HEK293T (cell line): Measurements from ENCODE around the gene BPIFB4.

Experiments
- CTCF ChIA-PET: fragments of 350-600 bp; formaldehyde crosslinking; extraction: SDS; loops from one replicate; lab custom pipeline; 2021; ENCODE audit warnings: antibody characterized with exemption, inconsistent platforms; lab: Yijun Ruan, JAX
- POLR2A ChIA-PET: fragments of 350-600 bp; formaldehyde crosslinking; extraction: SDS; loops from one replicate; lab custom pipeline; 2020; ENCODE audit warnings: antibody characterized with exemption, inconsistent platforms; lab: Yijun Ruan, JAX
- DNase-seq: peaks from one replicate; pipeline ENCODE4 v3.0.0; 2012; ENCODE audit warnings: mixed read lengths; ENCODE audit errors: extremely low spot score
- ARNT ChIP-seq: fragments of 450-650 bp; IDR thresholded peaks from 2 replicates; pipeline ENCODE4 v1.6.1; 2017; ENCODE audit warnings: mild to moderate bottlenecking
- BHLHE40 ChIP-seq: fragments of 450-650 bp; IDR thresholded peaks from 2 replicates; pipeline ENCODE4 v1.6.1; 2016; ENCODE audit warnings: mild to moderate bottlenecking, moderate library complexity, borderline replicate concordance
- CTBP1 ChIP-seq: fragments of 450-650 bp; IDR thresholded peaks from 2 replicates; pipeline ENCODE4 v1.6.1; 2016; ENCODE audit warnings: borderline replicate concordance
- ELF4 ChIP-seq: fragments of 450-650 bp; IDR thresholded peaks from 2 replicates; pipeline ENCODE4 v1.6.1; 2017; ENCODE audit warnings: antibody characterized with exemption
- FOXA1 ChIP-seq: fragments of 450-650 bp; IDR thresholded peaks from 2 replicates; pipeline ENCODE4 v1.6.1; 2016; ENCODE audit warnings: mild to moderate bottlenecking
- FOXK2 ChIP-seq: fragments of 450-650 bp; IDR thresholded peaks from 2 replicates; pipeline ENCODE4 v1.6.1; 2016; ENCODE audit warnings: mild to moderate bottlenecking
- FOXM1 ChIP-seq: fragments of 450-650 bp; IDR thresholded peaks from 2 replicates; pipeline ENCODE4 v1.6.1; 2017; ENCODE audit warnings: mild to moderate bottlenecking, borderline replicate concordance
- HDGF ChIP-seq: fragments of 450-650 bp; IDR thresholded peaks from 2 replicates; pipeline ENCODE4 v1.6.1; 2017; ENCODE audit warnings: antibody characterized with exemption, borderline replicate concordance
- L3MBTL2 ChIP-seq: fragments of 450-650 bp; conservative IDR thresholded peaks from 2 replicates; pipeline ENCODE4 v1.6.1; 2016; ENCODE audit warnings: mild to moderate bottlenecking
- LEF1 ChIP-seq: fragments of 450-650 bp; IDR thresholded peaks from 2 replicates; pipeline ENCODE4 v1.6.1; 2017; ENCODE audit warnings: mild to moderate bottlenecking, borderline replicate concordance
- NFRKB ChIP-seq: fragments of 450-650 bp; IDR thresholded peaks from 2 replicates; pipeline ENCODE4 v1.6.1; 2016; ENCODE audit warnings: mild to moderate bottlenecking, moderate library complexity
- SP1 ChIP-seq: fragments of 450-650 bp; IDR thresholded peaks from 2 replicates; pipeline ENCODE4 v1.6.1; 2017
- SUZ12 ChIP-seq: fragments of 450-650 bp; IDR thresholded peaks from 2 replicates; pipeline ENCODE4 v1.6.1; 2016; ENCODE audit warnings: mild to moderate bottlenecking
- TARDBP ChIP-seq: fragments of 450-650 bp; IDR thresholded peaks from 2 replicates; pipeline ENCODE4 v1.6.1; 2016
- ZNF384 ChIP-seq: fragments of 450-650 bp; IDR thresholded peaks from 2 replicates; pipeline ENCODE4 v1.6.1; 2016
- TF ChIP-seq, protein P1 (sequence below): fragments of 450-650 bp; IDR thresholded peaks from 2 replicates; pipeline ENCODE4 v1.6.1; 2016

Gene BPIFB4

GRCh38 chr20:33070111-33071053, 9.1 kb upstream of the BPIFB4 start:
- POLR2A ChIA-PET, result no interaction called here

DNA sequence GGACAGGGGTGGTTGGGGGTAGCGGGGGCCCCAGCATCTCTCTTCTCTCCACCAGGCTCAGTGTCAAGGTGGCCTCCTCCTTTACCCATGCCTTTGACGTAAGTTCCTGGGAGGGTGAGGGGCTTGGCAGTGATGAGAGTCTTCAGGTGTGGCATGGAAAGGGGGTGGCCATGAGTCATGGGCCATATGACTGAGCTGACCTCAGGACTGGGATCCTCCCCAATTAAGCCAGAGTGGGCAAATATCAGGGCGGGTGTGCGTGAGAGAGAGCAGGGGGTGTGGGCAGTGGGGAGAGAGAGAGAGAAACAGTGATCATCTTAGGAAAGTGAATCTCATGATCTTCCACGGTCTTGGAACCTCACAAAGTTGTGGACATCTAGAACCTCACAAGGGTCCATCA, 8.2 kb upstream of the BPIFB4 start:
- ChIA-PET POLR2A (no interaction called here), CTCF (no interaction called here)
- no peak for DNase-seq
- TF ChIP-seq ZNF384 (no peak), SUZ12 (no peak), NFRKB (no peak), L3MBTL2 (no peak), TARDBP (no peak), FOXK2 (no peak), LEF1 (no peak), BHLHE40 (no peak), HDGF (no peak), CTBP1 (no peak), FOXA1 (no peak), ARNT (no peak), SP1 (no peak), FOXM1 (no peak), ELF4 (no peak)
- TF ChIP-seq, protein P1, sequence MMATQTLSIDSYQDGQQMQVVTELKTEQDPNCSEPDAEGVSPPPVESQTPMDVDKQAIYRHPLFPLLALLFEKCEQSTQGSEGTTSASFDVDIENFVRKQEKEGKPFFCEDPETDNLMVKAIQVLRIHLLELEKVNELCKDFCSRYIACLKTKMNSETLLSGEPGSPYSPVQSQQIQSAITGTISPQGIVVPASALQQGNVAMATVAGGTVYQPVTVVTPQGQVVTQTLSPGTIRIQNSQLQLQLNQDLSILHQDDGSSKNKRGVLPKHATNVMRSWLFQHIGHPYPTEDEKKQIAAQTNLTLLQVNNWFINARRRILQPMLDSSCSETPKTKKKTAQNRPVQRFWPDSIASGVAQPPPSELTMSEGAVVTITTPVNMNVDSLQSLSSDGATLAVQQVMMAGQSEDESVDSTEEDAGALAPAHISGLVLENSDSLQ, result no peak

More at GRCh38 chr20:33070111-33071053, 9.1 kb upstream of the BPIFB4 start:
- DNase-seq, result no peak
- TF ChIP-seq ELF4 (no peak), ARNT (no peak), CTBP1 (no peak), NFRKB (no peak), ZNF384 (no peak)
- CTCF ChIA-PET, result no interaction called here

GRCh38 chr20:33072362-33072761, 7.1 kb upstream of the BPIFB4 start:
- ChIA-PET CTCF (no interaction called here), POLR2A (no interaction called here)
- no peak for DNase-seq
- no peak for TF ChIP-seq NFRKB
- no peak for TF ChIP-seq SP1
- no peak for TF ChIP-seq TARDBP
- TF ChIP-seq FOXM1, result no peak
- TF ChIP-seq, protein P1, result no peak
- TF ChIP-seq FOXA1, result no peak
- no peak for TF ChIP-seq SUZ12
- no peak for TF ChIP-seq BHLHE40
- no peak for TF ChIP-seq ARNT
- no peak for TF ChIP-seq LEF1
- no peak for TF ChIP-seq CTBP1
- no peak for TF ChIP-seq ZNF384

DNA sequence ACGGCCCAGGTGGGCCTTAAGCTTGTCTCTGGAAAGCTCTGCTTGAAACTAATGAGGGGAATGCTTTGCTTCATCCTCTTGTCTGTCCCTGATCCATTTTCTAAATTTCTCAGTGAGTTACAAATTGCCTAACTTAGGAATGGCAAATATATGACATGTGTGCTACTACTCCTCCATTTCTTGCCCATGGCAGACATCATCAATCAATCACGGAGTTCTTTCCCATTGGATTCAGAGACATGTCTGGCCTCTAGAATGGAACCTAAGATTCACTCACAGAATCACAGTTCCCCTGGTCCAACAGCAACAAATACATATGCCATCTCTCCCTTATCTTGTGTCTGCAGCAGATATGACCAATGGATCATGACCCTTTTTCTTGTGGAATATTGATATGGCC, 6.6 kb upstream of the BPIFB4 start:
- DNase-seq, result no peak
- CTCF ChIA-PET, result no interaction called here
- no peak for TF ChIP-seq L3MBTL2
- no peak for TF ChIP-seq SUZ12
- TF ChIP-seq BHLHE40, result no peak
- no peak for TF ChIP-seq FOXA1
- no peak for TF ChIP-seq ZNF384
- TF ChIP-seq FOXM1, result no peak
- no peak for TF ChIP-seq HDGF
- no peak for TF ChIP-seq NFRKB
- TF ChIP-seq LEF1, result no peak
- no peak for TF ChIP-seq FOXK2
- no peak for TF ChIP-seq ELF4
- no peak for TF ChIP-seq SP1
- TF ChIP-seq TARDBP, result no peak
- TF ChIP-seq CTBP1, result no peak
- TF ChIP-seq ARNT, result no peak
- TF ChIP-seq, protein P1, result no peak

DNA sequence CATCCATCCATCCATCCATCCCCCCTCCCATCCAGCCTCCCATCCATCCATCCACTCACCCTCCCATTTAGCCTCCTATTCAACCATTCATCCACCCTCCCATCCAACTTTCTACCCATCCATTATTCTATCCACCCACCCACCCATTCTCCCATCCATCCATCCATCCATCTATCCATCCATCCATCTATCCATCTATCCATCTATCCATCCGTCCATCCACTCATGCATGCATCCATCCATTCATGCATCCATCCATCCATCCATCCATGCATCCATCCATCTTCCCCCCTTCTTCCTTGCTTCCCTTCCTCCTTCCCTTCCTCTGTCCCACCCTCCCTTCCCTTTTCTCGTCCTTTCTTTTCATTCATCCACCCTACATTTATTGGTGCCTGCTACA, 4.8 kb upstream of the BPIFB4 start:
- CTCF ChIA-PET, result no interaction called here
- TF ChIP-seq ZNF384, result no peak
- TF ChIP-seq SP1, result no peak
- no peak for TF ChIP-seq HDGF
- no peak for TF ChIP-seq FOXM1
- TF ChIP-seq, protein P1, result no peak
- TF ChIP-seq CTBP1, result no peak
- no peak for TF ChIP-seq NFRKB
- TF ChIP-seq FOXA1, result no peak
- TF ChIP-seq LEF1, result no peak
- no peak for TF ChIP-seq FOXK2
- no peak for TF ChIP-seq ELF4
- POLR2A ChIA-PET, result no interaction called here
- DNase-seq, result no peak

More for the DNA sequence above, 6.6 kb upstream of the BPIFB4 start:
- POLR2A ChIA-PET, result no interaction called here
